ENCODE results near the gene EHMT1.

DNA sequence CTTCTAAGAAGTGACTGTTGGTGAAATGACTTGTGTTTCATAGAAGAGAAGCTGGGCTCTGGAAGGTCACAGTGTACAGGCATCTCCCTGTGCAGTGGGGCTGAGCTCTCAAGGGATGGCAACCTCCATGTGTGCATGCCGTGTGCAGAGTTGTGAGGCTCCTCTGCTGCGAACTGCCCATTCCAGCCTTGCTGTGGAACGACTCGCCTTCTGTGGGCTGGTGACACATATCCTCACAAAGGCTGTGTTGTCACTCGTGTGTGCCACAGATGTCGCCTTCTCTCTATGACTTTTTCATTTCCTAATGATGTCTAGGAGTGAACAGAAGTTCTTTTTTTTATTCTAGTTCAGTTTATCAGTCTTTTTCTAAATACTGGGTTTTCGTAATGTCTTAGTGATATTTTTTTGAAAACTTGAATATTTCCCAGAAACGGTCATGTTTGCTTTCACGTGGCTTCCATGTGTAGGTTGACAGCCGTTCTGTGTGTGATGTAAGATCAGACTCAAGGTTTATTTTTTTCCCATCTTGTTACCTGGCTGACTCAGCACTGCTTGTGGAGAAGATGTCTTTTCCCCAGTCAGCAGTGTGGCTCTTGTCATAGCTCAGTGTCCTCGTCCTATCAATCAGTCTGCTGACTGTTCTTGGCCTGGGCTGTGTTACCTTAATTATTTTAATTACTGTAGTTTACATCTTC, 201.5 kb downstream of the EHMT1 start:
- no peak for TF ChIP-seq KAT2A (conservative IDR thresholded peaks at IDR 0.05; ENCODE audit: control insufficient read depth, low read depth, low read length)
- no peak for TF ChIP-seq FOS (IDR thresholded peaks at IDR 0.05; ENCODE audit: borderline replicate concordance, extremely low read depth, insufficient read length)
- TF ChIP-seq, protein P1, sequence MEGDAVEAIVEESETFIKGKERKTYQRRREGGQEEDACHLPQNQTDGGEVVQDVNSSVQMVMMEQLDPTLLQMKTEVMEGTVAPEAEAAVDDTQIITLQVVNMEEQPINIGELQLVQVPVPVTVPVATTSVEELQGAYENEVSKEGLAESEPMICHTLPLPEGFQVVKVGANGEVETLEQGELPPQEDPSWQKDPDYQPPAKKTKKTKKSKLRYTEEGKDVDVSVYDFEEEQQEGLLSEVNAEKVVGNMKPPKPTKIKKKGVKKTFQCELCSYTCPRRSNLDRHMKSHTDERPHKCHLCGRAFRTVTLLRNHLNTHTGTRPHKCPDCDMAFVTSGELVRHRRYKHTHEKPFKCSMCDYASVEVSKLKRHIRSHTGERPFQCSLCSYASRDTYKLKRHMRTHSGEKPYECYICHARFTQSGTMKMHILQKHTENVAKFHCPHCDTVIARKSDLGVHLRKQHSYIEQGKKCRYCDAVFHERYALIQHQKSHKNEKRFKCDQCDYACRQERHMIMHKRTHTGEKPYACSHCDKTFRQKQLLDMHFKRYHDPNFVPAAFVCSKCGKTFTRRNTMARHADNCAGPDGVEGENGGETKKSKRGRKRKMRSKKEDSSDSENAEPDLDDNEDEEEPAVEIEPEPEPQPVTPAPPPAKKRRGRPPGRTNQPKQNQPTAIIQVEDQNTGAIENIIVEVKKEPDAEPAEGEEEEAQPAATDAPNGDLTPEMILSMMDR (IDR thresholded peaks at IDR 0.05 in 2 of 3, conservative IDR thresholded peaks at IDR 0.05 in 1 of 3; ENCODE audit: control insufficient read depth in 2 of 3, extremely low read depth in 1 of 3, insufficient read depth in 1 of 3, low read depth in 3 of 3, low read length in 3 of 3): no peak
- TF ChIP-seq CBFB (IDR thresholded peaks at IDR 0.05; ENCODE audit: low read depth): no peak
- TF ChIP-seq STAT3 (IDR thresholded peaks at IDR 0.05; ENCODE audit: low read depth, low read length): no peak
- no peak for TF ChIP-seq KDM1A (IDR thresholded peaks at IDR 0.05; ENCODE audit: borderline replicate concordance)
- TF ChIP-seq POLR2A (IDR thresholded peaks at IDR 0.05; ENCODE audit: low read depth, low read length): no peak
- TF ChIP-seq EGR1 (IDR thresholded peaks at IDR 0.05; ENCODE audit: borderline replicate concordance in 1 of 2, low read depth in 2 of 2, low read length in 2 of 2): no peak

Measured in GM12878 (cell line).